Skin of body (tissue), 2 donors: ENCODE data around the gene CMYA5. TPM values are rescaled to one million over a fixed set of nuclear protein-coding genes. Genes with fewer than 3 reads are reported as not detected.

ENCODE experiments used
- DNase-seq: peaks from one replicate; lab custom pipeline; 2025; lab: John Stamatoyannopoulos, UW
- total RNA-seq: library from RNA; depleted of rRNA; stranded (reverse); fragments of >200 nt; gene quantifications from one replicate; pipeline ENCODE4 v1.2.3, GENCODE V29; 2014

The CMYA5 gene
- total RNA-seq, 1 donor from 2014 or later: 52.9 TPM

GRCh38 chr5:79793304-79793703 lies 103.7 kb downstream of the CMYA5 start:
- no peak for DNase-seq

GRCh38 chr5:79793722-79794121 lies 104.1 kb downstream of the CMYA5 start:
- DNase-seq: no peak

- DNase-seq: no peak
Measured at GRCh38 chr5:79794347-79794746, 104.7 kb downstream of the CMYA5 start.

GRCh38 chr5:79795764-79796398 lies 106.2 kb downstream of the CMYA5 start:
- DNase-seq: no peak

GRCh38 chr5:79798893-79799590 lies 109.4 kb downstream of the CMYA5 start:
- no peak for DNase-seq

- DNase-seq: no peak
Measured at GRCh38 chr5:79800979-79801827, 111.6 kb downstream of the CMYA5 start.

- DNase-seq: no peak
Measured at GRCh38 chr5:79802406-79802805, 112.8 kb downstream of the CMYA5 start.

- DNase-seq: no peak
Measured at GRCh38 chr5:79803007-79803406, 113.4 kb downstream of the CMYA5 start.

GRCh38 chr5:79806741-79807140 lies 117.1 kb downstream of the CMYA5 start:
- peak; percentile 7 for DNase-seq

GRCh38 chr5:79809743-79810142 lies 120.1 kb downstream of the CMYA5 start:
- DNase-seq: no peak

- no peak for DNase-seq
Measured at GRCh38 chr5:79811081-79811480, 121.4 kb downstream of the CMYA5 start.

GRCh38 chr5:79811904-79812303 lies 122.3 kb downstream of the CMYA5 start:
- DNase-seq: no peak

- no peak for DNase-seq
Measured at GRCh38 chr5:79814699-79815098, 125.1 kb downstream of the CMYA5 start.

GRCh38 chr5:79816014-79816413 lies 126.4 kb downstream of the CMYA5 start:
- DNase-seq: no peak

GRCh38 chr5:79820648-79821047 lies 131.0 kb downstream of the CMYA5 start:
- no peak for DNase-seq

- no peak for DNase-seq
Measured at GRCh38 chr5:79824444-79824843, 134.8 kb downstream of the CMYA5 start.

GRCh38 chr5:79825802-79826201 lies 136.2 kb downstream of the CMYA5 start:
- DNase-seq: no peak

- DNase-seq: no peak
Measured at GRCh38 chr5:79827159-79827629, 137.6 kb downstream of the CMYA5 start.

- DNase-seq: no peak
Measured at GRCh38 chr5:79829260-79829659, 139.6 kb downstream of the CMYA5 start.

- DNase-seq: no peak
Measured at GRCh38 chr5:79831381-79832309, 142.0 kb downstream of the CMYA5 start.

- no peak for DNase-seq
Measured at GRCh38 chr5:79832911-79833310, 143.3 kb downstream of the CMYA5 start.
